ENCODE results near the gene TRIM9.
A peak's percentile ranks its signal among the peaks of the same experiment; 100 is the strongest.

The TRIM9 gene

GRCh38 chr14:51093371-51094281 lies 1.3 kb downstream of the TRIM9 start:
- peak; percentile 67 for DNase-seq (ENCODE audit: low spot score)
- TF ChIP-seq CTCF (IDR thresholded peaks at IDR 0.05; ENCODE audit: extremely low read depth, missing control alignments), result peak; percentile 16

- no peak for TF ChIP-seq CTCF (IDR thresholded peaks at IDR 0.05; ENCODE audit: extremely low read depth, missing control alignments)
- no peak for DNase-seq (ENCODE audit: low spot score)
Measured at GRCh38 chr14:51092965-51093364, 1.9 kb downstream of the TRIM9 start.

DNA sequence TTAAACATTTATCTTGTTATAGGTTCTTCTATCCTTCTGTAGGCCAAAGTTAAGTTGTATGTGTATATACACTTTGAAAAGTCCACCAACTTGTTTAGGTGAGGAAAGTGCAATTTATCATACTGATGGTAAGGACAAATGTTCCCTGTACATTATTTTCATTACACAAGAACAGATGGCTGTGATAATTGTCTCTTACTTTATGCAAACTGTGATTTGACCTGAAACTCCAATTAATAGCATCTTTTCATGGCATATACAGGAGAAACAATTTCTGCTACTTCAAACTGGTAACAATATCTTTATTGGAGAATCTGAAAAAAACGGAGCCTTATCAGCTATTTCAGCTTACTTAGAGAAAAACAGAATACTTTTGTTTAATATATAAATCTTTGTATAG lies 5.6 kb downstream of the TRIM9 start:
- TF ChIP-seq CTCF (IDR thresholded peaks at IDR 0.05; ENCODE audit: extremely low read depth, missing control alignments), result no peak
- no peak for DNase-seq (ENCODE audit: low spot score)

DNA sequence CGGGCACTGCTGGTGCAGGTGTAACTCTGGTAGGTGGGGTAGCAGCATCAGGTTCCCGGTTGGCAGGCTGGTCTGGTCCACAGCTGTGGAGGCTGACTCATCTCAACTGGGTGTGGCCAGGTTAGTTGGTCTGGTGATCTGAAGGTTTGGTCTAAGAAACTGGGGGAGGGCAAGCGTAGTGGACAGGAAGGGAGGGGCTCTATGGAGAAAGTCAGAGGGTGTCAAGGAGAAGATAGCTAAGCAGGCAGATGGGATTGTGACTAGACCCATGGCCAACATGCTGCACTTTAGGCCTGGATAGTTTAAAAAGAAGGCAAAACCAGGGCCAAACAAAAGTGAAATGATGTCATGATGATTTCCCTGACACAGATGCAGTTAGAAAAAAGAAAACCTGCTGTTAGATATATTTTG lies 7.9 kb downstream of the TRIM9 start:
- no peak for DNase-seq (ENCODE audit: low spot score)
- TF ChIP-seq CTCF (IDR thresholded peaks at IDR 0.05; ENCODE audit: extremely low read depth, missing control alignments), result no peak

DNA sequence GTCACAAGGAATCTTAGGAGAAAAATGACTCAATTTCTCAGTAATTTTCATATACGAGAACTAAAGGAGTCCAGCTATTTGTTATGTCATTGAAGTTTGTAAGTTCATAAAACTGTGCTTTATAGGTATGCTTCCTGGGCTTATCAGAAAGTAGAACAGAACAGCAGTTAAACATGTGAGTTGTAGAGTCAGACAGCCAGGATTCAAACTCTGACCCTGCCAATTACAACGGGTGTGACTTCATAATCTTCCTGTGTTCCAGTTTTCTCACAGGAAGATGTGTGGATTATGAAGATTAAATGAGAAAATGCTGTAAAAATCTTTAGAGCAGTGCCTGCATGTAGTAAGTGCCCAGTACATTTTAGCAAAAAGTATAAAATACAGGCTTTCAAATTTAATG lies 8.9 kb downstream of the TRIM9 start:
- TF ChIP-seq CTCF (IDR thresholded peaks at IDR 0.05; ENCODE audit: extremely low read depth, missing control alignments), result no peak
- DNase-seq (ENCODE audit: low spot score), result no peak

- no peak for DNase-seq (ENCODE audit: low spot score)
Measured at GRCh38 chr14:51084962-51085361, 9.9 kb downstream of the TRIM9 start.

More at GRCh38 chr14:51084962-51085361, 9.9 kb downstream of the TRIM9 start:
- TF ChIP-seq CTCF (IDR thresholded peaks at IDR 0.05; ENCODE audit: extremely low read depth, missing control alignments), result no peak

Measured in GM20000 (cell line).